ENCODE measurements around the gene CRIP3.
A peak's percentile ranks its signal among the peaks of the same experiment; 100 is the strongest.

CRIP3 gene

DNA sequence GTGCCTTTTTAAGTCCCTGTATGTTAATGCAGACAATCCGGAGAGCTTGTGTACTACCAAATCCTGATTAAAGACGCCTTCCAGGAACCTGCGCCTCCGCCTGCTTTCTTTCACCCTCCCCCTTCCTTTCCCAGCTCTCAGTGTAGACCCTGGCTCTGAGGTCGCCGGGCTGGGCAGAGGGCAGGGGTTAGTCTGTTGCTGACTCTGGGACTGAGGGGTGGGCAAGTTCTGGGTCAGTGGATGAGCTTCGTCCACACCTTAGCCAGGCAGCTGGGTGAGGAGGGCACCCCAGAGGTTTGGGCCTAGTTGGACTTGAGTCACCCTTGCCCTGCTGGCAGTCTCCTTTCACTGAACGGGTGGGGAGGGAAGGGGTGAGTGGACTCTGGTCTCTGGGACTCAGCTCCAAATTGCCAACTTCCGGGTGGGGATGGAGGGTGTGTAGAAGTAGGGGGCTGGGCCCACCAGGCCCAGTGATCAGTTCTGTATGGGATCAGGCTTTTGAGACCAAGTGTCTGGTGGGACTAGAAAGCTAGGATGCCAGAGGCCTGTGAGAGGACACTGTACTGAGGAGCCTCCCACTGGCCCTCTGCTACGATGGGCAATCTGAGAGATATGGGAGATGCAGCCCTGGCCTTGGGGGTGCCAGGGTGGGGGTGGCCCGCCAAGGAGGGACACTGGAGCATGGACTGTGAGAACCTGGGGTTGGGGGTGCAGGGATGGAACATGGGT is 31.9 kb downstream of the CRIP3 start:
- peak overlapping the region in 1 of 7 experiments; percentile 32 for H3K4me3 ChIP-seq
- H3K27ac ChIP-seq = no peak overlapping the region

- H3K27ac ChIP-seq = no peak overlapping the region
Observed at GRCh38 chr6:43275801-43276576, 32.6 kb downstream of the CRIP3 start.

DNA sequence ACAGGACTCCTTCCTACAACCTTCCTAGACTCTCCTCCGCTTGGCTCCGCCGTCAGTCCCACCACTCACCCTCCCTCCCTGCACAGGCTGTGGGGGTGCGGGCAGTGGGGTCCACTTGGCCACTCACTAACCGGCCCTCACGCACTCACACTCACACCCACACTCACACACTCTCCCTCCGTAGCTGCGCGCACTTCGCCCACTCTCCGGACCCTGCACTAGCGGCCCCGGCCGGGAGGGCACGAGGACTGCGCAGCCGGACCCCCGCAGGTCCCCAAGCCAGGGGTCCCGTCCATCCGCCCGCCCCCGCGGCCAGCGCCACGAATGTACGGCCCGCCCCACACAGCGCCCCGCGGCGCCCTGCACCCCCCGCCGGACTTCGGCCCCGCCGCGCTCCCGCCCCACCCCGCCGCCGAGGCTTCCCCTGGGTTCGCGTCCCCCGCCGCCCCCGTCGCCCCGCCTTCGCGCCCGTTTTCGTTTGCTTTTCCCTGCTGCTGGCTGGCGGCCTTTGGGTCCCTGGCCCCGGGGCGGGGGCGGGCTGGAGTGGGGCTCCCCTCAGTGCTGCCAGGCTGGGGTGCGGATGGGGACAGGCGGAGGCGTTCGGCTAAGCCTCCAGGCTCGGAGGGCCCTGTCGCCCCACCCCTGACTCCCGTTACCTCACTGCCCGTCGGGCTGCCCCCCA is 33.6 kb downstream of the CRIP3 start:
- Histone ChIP-seq H3K27ac (peak overlapping the region in 1 of 21 experiments; percentile 20), H3K4me3 (peak overlapping the region; percentile 15 to 44 (median 32))

More at GRCh38 chr6:43275801-43276576, 32.6 kb downstream of the CRIP3 start:
- peak overlapping the region; percentile 15 to 44 (median 32) for H3K4me3 ChIP-seq

DNA sequence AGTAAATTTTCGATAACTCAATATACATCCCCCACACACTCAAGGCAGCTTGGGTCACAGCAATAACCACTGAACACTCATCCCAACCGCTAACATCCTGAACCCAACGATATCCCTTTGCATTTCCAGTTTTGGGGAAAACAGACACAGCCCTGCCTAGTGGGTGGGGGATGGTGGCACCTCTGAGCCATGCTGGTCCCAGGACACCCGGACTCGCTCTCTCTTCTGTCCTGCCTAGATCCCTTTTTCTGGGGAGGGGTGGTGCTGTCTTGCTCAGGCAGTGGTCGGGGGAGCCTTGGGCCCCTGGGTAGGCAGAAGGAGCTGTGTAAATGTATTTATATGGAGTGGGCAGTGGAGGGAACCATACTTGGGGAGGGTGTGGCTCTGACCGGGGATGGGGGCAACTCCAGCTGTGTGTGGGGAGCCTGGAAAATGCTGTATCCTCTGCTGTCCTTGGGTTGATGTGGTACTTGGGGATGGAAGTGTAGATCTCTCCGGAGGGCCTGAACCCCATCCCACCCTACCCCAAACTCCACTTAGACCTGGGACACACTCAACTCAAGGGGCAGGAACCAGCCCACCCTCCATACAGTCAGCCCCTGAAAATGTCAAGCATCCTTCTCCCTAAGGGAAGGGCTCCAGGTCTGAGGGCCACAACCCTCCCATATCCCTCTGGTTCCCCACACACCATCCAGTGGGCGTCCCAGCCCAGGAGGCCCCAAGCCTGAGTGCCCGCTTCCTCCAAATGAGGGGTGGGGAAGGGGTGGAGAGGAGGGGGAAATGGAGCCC is 34.3 kb downstream of the CRIP3 start:
- Histone ChIP-seq H3K4me3 (no peak overlapping the region), H3K27ac (no peak overlapping the region)

GRCh38 chr6:43273707-43274106 is 34.9 kb downstream of the CRIP3 start:
- no peak overlapping the region for H3K27ac ChIP-seq
- H3K4me3 ChIP-seq = no peak overlapping the region

- Histone ChIP-seq H3K4me3 (no peak overlapping the region), H3K27ac (no peak overlapping the region)
Observed at GRCh38 chr6:43271944-43272343, 36.7 kb downstream of the CRIP3 start.

- H3K27ac ChIP-seq = no peak overlapping the region
- no peak overlapping the region for H3K4me3 ChIP-seq
Observed at GRCh38 chr6:43271103-43271815, 37.4 kb downstream of the CRIP3 start.

GRCh38 chr6:43269273-43270007 is 39.2 kb downstream of the CRIP3 start:
- Histone ChIP-seq H3K4me3 (peak overlapping the region in 5 of 7 experiments; percentile 3 to 21 (median 8)), H3K27ac (peak overlapping the region in 2 of 21 experiments; percentile 10 to 22)

DNA sequence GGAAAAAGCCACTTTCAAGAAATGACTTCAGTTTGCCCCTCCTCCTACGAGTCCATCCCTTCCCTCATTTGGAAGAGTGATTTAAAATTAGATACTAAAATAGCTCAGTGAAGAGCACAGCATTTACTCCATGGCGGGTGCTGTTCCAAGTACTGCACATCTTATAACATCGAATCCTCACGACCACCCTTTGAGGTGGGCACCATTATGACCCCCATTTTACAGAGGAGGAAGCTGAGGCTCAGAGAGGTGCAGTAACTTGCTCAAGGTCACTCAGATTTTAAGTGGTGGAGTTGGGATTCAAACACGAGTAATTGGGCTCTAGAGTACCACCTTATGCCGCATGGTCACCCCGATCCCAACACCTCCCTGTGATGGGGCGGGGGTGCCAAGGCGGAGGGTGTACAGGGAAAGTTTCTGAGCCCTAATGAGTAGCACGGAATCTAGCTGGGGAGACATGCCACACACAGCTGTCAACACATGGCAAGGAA is 39.8 kb downstream of the CRIP3 start:
- peak overlapping the region in 1 of 21 experiments; percentile 21 for H3K27ac ChIP-seq
- no peak overlapping the region for H3K4me3 ChIP-seq

DNA sequence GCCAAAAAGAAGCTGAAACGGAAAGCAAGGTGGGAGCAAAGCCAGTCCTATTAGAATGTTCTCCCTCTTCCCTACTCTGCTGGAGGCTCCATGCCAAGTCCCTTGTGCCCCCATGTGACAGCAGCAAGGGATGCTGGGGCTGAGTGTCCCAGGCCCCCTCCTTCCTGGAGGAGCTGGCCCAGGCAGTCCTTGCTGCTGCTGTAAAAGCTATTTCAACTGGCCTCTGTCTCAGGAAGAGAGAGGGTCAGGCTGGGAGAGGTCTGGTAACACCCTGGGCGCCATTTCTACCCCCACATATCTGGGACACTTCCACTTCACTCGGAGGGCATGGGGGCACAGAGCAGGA is 40.3 kb downstream of the CRIP3 start:
- peak overlapping the region in 4 of 21 experiments; percentile 7 to 23 (median 14) for H3K27ac ChIP-seq
- H3K4me3 ChIP-seq = no peak overlapping the region

DNA sequence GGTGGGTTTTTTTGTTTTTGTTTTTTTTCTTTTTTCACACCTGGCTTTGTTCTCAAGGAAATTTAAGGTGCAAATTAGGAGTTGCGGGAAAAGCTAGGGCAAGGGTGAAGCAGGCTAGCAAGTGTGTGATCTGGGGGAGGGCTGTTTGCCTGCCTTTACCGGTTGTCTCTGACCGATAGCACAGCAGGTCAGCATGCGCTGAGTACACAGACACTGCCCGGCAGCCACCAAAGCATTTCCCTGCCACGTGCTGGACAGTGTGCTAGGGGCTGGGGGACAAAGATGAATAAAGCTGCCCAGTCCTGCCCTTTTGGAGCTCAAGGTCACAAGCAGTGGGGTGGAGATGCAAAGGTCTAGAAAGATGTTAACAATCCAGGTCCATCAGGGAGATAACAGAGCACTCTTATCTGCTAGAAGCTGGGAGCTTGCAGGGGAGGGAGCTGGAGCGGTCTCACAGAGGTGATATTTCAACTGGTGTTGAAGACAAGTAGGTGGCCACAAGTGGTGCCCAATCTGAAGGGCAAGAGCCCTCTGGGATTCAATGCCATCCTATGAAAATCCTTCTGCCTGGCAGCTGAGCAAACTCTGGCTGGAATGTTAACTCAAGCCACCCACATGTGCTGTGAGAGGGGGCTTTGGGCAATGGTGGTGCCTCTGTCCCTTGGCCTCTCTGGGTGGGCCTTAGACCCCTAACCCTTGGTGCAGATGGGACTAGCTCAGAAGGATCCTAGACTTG is 40.8 kb downstream of the CRIP3 start:
- H3K27ac ChIP-seq = peak overlapping the region in 2 of 21 experiments; percentile 7 to 21
- H3K4me3 ChIP-seq = no peak overlapping the region

- Histone ChIP-seq H3K27ac (no peak overlapping the region), H3K4me3 (no peak overlapping the region)
Observed at GRCh38 chr6:43265564-43265963, 43.1 kb downstream of the CRIP3 start.

GRCh38 chr6:43264599-43265145 is 44.0 kb downstream of the CRIP3 start:
- H3K27ac ChIP-seq = no peak overlapping the region

GRCh38 chr6:43263314-43264178 is 45.1 kb downstream of the CRIP3 start:
- Histone ChIP-seq H3K27ac (no peak overlapping the region), H3K4me3 (no peak overlapping the region)

More at GRCh38 chr6:43264599-43265145, 44.0 kb downstream of the CRIP3 start:
- no peak overlapping the region for H3K4me3 ChIP-seq

DNA sequence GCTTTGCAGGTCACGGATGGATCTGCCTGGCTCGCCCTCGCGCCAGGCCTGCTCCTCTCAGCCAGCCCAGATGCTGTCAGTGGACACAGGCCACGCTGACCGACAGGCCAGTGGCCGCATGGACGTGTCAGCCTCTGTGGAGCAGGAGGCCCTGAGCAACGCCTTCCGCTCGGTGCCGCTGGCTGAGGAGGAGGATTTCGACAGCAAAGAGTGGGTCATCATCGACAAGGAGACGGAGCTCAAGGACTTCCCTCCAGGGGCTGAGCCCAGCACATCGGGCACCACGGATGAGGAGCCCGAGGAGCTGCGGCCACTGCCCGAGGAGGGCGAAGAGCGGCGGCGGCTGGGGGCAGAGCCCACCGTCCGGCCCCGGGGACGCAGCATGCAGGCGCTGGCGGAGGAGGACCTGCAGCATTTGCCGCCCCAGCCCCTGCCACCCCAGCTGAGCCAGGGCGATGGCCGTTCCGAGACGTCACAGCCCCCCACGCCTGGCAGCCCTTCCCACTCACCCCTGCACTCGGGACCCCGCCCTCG is 45.8 kb downstream of the CRIP3 start:
- no peak overlapping the region for H3K4me3 ChIP-seq

More for the DNA sequence above, 45.8 kb downstream of the CRIP3 start:
- H3K27ac ChIP-seq = no peak overlapping the region

All from skin epidermis (tissue), 12 donors.